ENCODE results near the gene FOLH1.
"Not testable (repeated sequence)": the region's sequence is repeated elsewhere in the genome, so short reads cannot be mapped to it uniquely, and the experiment has no call there.

FOLH1 gene

DNA sequence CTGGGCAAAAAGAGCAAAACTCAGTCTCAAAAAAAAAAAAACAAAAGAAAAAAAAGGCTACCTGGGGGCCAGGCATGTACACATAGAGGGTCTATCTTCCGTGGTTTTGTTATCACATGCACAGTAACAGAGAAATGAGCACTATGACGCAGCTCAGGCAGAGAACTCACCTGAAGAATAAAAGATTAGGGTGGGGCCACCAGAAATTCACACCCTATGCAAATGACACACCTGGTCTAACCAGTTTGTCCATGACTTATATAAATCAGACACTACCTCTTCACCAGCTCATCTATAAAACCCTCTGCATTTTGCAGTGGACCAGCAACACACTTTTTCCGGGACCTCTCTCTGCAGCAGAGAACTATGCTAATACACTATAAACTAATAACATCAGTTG is 30.5 kb downstream of the FOLH1 start:
- DNase-seq (ENCODE audit: low spot score) = not testable (repeated sequence)

DNA sequence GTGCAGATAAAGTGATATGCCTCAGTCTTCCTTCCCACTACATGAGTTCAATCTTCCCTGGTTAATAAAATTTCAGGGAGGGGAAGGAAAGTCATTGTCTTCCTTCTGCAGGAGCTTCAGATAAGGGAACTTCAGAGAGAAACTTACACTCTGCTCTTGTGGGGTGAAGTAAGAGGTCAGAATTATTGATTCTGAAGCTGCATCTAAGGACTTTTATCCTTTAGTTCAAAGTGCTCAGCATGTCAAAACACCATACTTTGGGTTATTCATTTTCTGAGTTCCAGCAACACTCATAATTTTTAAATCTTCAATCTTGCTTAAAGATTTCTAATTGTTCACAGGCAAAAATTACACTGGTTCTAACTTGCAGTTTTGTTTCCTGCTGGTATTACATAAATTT is 33.0 kb downstream of the FOLH1 start:
- DNase-seq (ENCODE audit: low spot score) = not testable (repeated sequence)

DNA sequence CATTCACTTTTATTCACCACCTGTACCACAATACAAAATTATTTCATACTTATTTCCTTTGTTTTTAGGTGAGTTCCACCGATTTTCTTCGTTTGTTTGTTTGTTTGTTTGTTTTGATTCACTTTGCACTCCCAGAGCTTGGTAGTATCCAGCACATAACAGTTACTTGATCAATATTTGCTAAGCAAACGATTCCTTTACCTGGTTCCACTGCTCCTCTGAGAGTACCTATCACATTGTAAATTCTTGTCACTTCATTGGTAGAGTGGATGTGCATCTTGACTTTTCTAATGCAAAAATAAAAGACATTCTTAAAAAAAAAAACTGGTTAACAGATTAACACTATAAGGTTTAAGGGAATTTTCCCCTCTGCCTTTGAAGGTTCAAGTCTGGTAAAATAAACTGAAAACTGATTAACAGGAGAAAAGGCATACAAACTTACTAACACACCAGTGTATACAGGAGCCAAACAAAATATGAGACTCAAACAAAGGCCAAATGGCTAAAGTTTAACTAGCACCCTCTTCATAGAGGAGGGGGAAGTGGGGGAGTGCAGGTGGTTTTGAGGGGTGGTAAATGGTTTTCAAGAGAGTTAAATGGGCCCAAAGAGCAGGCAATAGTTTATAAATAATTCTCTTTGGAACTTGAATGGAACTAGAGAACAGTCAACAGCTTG is 33.6 kb downstream of the FOLH1 start:
- not testable (repeated sequence) for DNase-seq (ENCODE audit: low spot score)

DNA sequence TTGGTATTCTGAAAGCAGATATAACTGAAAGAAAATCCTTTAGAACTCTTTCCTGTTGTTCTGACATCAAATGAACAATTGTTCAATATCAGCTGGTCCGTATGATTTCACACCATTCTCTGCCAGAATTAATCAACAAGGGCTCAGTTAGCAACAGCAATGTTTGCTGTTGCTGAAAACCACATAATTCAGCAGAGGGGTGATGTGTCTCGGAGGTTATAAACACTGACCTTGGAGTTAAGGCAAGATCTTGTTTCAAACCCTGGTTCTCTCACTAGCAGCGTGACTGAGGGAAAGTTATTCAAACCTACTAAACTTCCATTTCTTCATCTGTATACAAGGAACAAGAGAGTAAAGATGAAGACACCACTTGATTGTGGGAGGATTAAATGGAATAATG is 36.8 kb downstream of the FOLH1 start:
- DNase-seq (ENCODE audit: low spot score) = not testable (repeated sequence)

DNA sequence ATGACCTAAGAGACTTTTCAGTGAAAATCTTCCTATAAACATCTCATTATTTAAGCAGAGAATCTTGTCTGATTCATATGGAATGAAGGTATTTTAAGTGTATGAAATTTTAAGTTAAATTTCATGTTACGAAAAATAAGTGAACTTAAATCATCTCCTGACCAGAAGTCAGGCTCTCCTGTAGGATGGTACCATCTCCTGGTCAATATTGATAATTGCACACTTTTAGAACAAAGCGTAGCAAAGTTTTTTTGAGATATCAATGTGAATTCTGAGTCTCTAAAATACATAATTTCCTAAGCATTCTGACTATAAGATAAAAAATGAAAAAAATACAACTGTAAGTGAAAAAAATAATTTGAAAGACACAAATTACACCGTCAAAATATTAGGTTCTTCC is 38.8 kb downstream of the FOLH1 start:
- not testable (repeated sequence) for DNase-seq (ENCODE audit: low spot score)

DNA sequence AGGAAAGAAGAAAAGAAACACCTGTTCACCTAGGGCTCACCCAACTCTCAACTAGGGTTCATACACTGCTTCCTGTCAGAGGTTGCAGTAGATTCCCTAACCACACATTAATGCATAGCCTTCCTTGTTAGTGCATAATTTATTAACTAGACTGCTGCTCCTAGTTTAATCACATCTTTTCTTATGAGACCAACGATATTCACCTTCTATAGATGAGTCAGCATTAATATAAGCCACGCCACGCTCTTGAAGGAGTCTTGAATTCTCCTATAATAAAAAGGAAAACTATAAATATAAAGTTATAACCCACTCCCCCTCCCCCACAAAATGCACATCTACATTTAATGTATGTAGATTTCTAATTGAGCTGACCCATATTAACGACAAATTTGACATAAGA is 39.4 kb downstream of the FOLH1 start:
- not testable (repeated sequence) for DNase-seq (ENCODE audit: low spot score)

DNA sequence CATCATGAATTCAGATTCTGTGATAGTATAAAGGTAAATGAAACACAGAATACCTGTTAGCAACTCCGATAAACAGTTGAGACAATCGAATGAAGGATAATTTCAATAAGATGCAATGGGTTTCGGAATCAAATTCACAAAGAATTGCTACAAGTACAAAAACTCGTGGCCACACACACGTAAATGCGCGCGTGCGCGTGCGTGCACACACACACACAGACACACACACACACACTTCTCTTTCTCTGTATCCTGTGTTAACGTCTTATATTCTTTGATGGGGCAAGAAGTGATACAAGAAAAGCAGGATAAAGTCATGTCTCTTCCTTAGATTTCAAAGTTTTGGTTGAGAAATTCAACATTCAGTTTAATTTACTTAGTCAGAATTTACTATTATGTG is 57.2 kb downstream of the FOLH1 start:
- no peak for DNase-seq (ENCODE audit: low spot score)

DNA sequence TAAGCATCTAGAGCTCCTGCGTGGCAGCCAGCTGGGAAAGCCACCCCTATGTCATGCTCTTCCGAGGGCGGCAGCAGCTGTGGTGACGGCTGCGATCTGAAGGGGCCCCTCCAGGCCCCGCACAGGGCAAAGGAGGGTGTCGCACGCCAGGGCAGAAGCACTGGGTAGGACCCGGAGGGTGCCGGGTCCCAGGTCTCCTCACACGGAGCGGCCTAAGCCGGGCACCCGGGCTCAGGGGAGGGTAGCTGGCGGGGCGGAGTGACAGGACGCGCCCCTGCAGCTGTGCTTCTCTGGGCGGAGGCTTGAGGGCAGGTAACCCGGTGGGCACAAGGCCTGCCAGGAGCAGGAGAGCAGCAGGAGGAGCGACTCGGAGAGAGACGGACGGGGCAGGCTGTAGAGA is 106.0 kb downstream of the FOLH1 start:
- not testable (repeated sequence) for DNase-seq (ENCODE audit: low spot score)

All from AG20443 (cell line).